Right forelimb (tissue), 1 donor: ENCODE measurements around the gene PLA2G5.
"Not testable (repeated sequence)": the region's sequence is repeated elsewhere in the genome, so short reads cannot be mapped to it uniquely, and the experiment has no call there.

Experiments used
- DNase-seq: peaks from one replicate; pipeline ENCODE4 v3.0.0-alpha.2; 2018

The PLA2G5 gene, protein sequence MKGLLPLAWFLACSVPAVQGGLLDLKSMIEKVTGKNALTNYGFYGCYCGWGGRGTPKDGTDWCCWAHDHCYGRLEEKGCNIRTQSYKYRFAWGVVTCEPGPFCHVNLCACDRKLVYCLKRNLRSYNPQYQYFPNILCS

GRCh38 chr1:20069874-20070273, at the start of gene PLA2G5:
Gene PLA2G5, plus strand, starts transcription at chr1:20070194. Its CDS starts 14,637 bp downstream, at chr1:20084831.
- no peak for DNase-seq

- DNase-seq: no peak
Measured at GRCh38 chr1:20028125-20028524, 41.9 kb upstream of the PLA2G5 start.

DNA sequence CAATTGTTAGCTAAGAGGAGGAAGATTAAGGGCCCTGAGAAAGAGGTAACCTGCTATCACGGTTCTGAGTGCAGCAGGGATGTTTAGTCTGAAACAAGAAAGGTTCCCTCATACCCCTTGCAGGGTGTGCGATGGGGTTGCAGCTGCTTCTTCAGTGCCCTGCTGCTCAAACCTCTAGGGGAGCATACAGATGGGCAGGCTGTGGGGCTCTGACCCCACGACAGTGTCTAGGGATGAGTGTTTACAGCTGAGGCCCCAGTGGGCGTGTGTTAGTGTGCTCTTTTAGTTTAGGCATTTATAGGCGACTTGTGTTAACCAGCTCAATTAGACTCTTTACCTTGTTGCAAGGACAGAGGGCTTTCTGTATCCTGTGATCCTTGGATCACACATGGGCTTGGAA, 41.3 kb upstream of the PLA2G5 start:
- DNase-seq: no peak

GRCh38 chr1:20029178-20029912, 40.6 kb upstream of the PLA2G5 start:
- DNase-seq: no peak

GRCh38 chr1:20030436-20031151, 39.4 kb upstream of the PLA2G5 start:
- DNase-seq: not testable (repeated sequence)

- no peak for DNase-seq
Measured at GRCh38 chr1:20031161-20031560, 38.8 kb upstream of the PLA2G5 start.

- no peak for DNase-seq
Measured at GRCh38 chr1:20031836-20032235, 38.2 kb upstream of the PLA2G5 start.

DNA sequence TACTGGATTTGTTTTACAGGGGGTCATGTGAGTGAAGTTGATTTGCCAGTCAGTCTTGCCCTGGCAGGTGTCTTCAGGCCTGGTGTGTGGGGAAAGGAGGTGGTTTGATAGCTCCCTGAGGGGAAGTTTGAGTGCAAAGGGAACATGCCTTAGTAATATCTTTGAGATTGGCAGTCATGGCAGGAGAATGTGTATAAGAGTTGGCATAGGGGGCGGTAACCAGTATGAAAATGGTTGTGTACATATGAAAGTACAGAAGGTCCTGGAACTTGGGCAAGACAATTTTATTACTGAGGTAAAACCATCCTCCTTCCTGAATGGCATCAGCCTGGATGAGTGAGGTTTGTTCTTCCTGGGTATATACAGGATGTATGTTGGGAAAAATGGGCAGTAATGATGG, 37.6 kb upstream of the PLA2G5 start:
- no peak for DNase-seq

GRCh38 chr1:20033420-20033819, 36.6 kb upstream of the PLA2G5 start:
- no peak for DNase-seq

DNA sequence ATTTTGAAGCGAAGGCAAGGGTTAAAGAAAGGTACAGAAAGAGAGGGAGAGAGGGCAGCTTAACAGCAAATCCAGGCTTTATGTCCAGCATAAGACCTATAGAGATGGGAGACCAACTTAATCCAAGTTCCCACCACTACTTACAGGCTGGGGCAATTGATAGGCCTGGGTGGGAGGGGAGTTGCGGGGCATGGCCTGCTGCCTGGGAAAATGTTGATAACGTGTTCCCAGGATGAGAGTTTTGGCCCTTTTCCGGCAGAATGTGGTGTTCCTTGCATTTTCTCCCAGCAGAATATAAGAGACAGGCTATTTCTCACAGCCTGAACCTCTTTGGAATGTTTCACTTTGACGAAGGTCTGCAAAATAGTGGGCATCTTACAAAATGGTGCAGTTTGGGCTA, 34.9 kb upstream of the PLA2G5 start:
- DNase-seq: no peak

GRCh38 chr1:20037877-20038276, 32.1 kb upstream of the PLA2G5 start:
- DNase-seq: no peak

- no peak for DNase-seq
Measured at GRCh38 chr1:20047096-20047495, 22.9 kb upstream of the PLA2G5 start.

- no peak for DNase-seq
Measured at GRCh38 chr1:20048563-20048962, 21.4 kb upstream of the PLA2G5 start.

GRCh38 chr1:20049056-20049798, 20.8 kb upstream of the PLA2G5 start:
- DNase-seq: not testable (repeated sequence)

GRCh38 chr1:20051218-20051829, 18.7 kb upstream of the PLA2G5 start:
- DNase-seq: no peak

DNA sequence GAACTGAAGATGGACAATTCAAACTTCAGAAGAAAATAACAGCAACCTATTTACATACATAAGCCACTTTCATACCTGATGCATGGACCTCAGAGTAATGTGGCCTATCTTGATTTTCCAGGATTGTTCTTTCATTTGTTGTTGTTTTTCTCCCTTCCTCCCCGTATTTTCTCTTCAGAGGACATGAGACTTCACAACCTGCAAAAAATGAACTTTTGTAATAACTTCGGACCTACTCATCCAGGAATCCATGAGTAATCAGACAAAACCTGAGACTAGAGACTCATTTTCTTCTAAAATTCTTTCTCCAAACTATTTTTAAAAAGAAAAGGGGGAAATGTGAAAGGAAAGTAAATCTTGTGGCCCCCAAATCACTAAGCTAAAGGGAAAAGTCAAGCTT, 17.6 kb upstream of the PLA2G5 start:
- DNase-seq: no peak

- no peak for DNase-seq
Measured at GRCh38 chr1:20057886-20058420, 12.0 kb upstream of the PLA2G5 start.

- no peak for DNase-seq
Measured at GRCh38 chr1:20058531-20058930, 11.5 kb upstream of the PLA2G5 start.

GRCh38 chr1:20059847-20060246, 10.1 kb upstream of the PLA2G5 start:
- DNase-seq: no peak

GRCh38 chr1:20060791-20061190, 9.2 kb upstream of the PLA2G5 start:
- DNase-seq: not testable (repeated sequence)

DNA sequence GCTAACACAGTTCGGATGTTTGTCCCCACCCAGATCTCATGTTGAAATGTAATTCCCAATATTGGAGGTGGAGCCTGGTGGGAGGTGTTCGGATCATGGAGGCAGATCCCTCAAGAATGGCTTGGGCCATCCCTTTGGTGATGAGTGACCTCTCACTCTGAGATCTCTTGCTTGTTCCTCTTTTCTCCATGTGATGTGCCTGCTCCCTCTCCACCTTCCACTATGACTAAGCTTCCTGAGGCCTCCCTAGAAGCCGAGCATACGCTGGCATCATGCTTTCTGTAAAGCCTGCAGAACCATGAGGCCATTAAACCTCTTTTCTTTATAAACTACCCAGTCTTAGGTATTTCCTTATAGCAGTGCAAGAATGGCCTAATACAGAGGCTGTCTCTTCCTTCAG, 8.1 kb upstream of the PLA2G5 start:
- DNase-seq: no peak

GRCh38 chr1:20063861-20064292, 6.1 kb upstream of the PLA2G5 start:
- no peak for DNase-seq

- no peak for DNase-seq
Measured at GRCh38 chr1:20068722-20069121, 1.3 kb upstream of the PLA2G5 start.
